8988T (cell line): ENCODE data around the gene PLAAT5.
"Not testable (repeated sequence)": the region's sequence is repeated elsewhere in the genome, so short reads cannot be mapped to it uniquely, and the experiment has no call there.

Experiments used
- DNase-seq: peaks from one replicate; pipeline ENCODE4 v3.0.0; 2011

PLAAT5 gene

DNA sequence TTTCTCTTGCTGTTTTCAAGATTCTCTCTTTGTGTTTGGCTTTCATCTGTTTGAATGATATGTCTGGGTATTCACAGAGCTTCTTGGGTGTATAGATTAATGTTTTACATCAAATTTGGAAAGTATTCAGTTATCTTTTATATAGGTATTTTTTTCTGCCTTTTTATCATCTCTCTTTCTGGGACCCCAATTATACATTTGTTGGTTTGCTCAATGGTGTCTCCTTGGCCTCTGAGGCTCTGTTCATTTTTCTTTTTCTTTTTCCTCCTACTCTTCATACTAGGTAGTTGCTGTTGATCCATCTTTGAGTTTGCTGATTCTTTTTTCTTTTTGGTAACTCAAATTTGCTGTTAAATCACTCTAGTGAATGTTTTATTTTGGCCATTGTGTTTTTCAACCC lies 14.3 kb downstream of the PLAAT5 start:
- DNase-seq, result no peak

DNA sequence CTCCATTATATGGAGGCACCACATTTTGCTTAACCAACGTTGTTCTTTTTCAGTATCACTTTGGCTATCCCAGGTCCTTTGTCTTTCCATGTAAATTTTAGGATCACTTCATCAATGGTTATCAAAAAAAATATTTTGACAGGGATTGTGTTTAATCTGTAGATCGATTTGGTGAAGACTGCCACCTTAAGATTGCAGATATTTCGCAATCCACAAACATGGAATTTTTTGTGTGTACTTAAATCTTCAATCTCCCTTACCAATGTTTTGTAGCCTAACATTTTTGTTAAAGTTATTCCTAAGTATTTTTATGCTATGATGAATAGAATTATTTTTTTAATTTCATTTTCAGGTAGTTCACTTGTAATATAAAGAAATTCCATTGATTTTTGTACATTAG lies 18.6 kb downstream of the PLAAT5 start:
- DNase-seq, result no peak

DNA sequence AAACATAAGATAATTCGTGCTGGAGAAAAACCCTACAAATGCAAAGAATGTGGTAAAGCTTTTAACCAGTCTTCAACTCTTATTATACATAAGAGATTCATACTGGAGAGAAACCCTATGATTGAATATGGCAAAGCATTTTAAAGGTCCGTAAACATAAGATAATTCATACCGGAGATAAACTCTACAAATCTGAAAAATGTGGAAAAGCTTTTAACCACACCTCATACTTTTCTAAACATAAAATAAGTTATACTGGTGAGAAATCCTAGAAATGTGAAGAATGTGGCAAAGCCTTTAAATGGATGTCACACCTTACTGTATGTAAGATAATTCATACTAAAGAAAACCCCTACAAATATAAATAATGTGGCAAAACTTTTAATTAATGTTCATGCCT lies 20.7 kb downstream of the PLAAT5 start:
- DNase-seq, result no peak

DNA sequence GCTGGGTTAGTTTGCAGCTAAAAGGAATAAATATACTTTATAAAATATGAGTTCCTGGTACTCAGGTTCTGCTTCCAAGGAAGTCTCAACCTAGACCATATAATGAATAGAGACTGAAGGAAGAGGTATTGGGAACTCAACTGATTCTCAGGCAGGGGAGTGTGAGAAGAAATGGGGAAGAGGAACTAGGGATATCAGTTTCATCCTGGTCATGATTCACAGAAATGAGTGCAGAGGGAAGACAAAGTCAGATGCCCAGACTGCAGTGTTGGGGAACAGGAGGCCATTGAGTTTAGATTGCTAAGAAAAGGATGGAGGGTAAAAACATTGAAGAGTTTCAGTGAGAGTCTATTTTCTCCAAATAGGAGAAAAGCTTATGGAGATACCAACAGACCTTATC lies 28.8 kb downstream of the PLAAT5 start:
- DNase-seq, result no peak

DNA sequence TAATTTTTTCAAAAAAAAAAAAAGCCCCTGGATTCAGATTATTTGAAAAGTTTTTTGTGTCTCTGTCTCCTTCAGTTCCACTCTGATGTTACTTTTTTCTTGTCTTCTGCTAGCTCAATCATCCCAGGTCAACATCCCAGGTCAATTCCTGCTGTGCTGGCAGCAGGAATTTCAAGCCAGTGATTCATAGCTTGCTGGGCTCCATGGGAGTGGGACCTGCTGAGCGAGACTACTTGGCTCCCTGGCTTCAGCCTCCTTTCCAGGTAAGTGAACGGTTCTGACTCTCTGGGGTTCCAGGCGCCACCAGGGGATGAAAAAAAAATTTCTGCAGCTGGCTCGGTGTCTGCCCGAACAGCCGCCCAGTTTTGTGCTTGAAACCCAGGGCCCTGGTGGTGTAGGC lies 31.4 kb downstream of the PLAAT5 start:
- DNase-seq, result no peak

DNA sequence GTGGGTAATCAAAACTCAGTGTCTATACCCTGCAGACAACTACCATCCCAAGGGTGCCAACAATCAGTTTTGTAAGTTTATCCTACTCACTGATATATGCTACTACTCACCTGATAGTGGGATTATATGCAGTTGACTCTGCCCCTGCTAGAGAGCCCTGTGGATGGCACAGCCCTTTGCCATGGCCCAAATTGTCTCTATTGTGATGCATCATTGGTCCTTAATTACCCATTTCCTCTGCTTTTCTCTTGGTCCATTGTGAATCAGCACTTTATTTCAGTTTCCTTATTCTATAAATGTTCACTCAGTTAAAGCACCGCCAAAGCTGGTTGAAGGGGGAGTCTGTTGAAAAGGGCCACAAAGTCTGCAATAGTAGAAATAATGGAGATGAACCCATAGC lies 42.3 kb downstream of the PLAAT5 start:
- DNase-seq, result no peak

DNA sequence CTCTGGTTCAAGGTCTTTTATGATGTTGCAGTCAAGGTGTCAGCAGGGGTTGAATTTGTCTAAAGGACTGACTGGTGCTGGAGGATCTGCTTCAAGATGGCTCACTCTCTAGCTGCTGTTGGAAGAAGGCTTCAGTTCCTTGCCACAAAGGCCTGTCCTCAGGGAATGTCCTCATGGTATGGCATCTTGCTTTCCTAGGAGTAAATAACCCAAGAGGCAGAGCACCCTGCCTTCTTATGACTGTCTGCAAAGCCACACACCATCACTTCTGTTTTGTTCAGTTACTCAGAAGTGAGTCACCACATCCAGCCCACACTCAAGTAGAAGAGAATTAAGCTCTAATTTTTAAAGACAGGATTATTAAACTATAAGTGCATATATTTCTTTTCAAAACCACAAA lies 45.2 kb downstream of the PLAAT5 start:
- DNase-seq, result no peak

DNA sequence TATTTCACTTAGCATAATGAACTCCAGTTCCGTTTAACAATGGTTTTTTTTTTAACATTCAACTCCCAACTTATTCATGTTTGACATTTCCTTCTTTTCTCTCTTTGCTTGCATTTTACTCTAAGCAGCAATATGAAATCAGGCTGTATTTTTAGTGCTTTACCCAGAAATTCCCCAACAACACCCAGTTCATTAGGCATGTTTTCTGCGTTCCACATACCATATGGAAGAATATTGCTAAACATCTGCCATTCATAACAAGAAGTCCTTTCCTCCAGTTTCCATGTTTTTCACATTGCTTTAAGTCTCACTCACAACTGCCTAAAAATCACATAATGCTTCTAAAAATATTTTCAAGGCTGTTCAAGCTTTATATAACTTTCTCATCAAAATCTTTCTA lies 45.8 kb downstream of the PLAAT5 start:
- DNase-seq, result no peak

DNA sequence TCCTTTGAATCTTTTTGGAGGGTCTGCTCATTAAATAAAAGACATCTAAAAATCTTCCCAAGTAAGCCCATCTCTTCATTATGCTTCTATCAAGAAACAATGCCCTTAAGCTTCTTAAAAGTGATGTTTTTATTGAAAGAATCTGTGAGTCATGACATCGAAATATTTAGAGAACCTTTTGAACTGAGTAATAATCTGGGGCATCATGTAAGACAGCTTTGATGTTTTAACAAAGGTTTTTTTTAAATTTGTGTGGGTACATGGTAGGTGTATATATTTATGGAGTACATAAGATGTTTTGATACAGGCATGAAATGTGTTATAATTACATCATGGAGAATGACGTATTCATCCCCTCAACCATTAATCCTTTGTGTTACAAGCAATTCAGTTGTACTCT lies 46.8 kb downstream of the PLAAT5 start:
- DNase-seq, result no peak

DNA sequence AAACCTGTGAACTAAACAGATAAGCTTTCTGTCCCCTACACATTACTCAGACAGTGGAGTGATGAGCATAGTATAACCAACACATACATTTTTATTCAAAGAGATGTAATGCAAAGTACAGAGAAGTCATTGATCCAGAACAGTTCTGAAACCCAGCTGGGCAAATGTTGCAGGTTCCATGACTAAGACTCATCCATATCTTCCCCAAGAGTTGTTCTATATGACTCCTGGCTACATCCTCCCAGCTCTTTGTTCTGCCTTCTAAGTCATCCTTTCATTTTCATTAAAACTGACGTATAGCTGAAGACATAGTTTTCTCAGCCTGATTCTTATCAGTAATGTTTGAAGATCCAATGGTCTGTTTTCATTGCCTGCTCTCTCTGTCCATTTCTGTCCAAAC lies 47.3 kb downstream of the PLAAT5 start:
- DNase-seq, result no peak

DNA sequence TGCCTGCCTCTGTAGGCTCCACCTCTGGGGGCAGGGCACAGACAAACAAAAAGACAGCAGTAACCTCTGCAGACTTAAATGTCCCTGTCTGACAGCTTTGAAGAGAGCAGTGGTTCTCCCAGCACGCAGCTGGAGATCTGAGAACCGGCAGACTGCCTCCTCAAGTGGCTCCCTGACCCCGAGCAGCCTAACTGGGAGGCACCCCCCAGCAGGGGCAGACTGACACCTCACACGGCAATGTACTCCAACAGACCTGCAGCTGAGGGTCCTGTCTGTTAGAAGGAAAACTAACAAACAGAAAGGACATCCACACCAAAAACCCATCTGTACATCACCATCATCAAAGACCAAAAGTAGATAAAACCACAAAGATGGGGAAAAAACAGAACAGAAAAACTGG lies 55.1 kb downstream of the PLAAT5 start:
- DNase-seq, result not testable (repeated sequence)

DNA sequence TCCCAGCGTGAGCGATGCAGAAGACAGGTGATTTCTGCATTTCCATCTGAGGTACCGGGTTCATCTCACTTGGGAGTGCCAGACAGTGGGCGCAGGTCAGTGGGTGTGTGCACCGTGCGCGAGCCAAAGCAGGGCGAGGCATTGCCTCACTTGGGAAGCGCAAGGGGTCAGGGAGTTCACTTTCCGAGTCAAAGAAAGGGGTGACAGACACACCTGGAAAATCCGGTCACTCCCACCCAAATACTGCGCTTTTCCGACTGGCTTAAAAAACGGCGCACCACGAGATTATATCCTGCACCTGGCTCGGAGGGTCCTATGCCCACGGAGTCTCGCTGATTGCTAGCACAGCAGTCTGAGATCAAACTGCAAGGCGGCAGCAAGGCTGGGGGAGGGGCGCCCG lies 55.6 kb downstream of the PLAAT5 start:
- not testable (repeated sequence) for DNase-seq

DNA sequence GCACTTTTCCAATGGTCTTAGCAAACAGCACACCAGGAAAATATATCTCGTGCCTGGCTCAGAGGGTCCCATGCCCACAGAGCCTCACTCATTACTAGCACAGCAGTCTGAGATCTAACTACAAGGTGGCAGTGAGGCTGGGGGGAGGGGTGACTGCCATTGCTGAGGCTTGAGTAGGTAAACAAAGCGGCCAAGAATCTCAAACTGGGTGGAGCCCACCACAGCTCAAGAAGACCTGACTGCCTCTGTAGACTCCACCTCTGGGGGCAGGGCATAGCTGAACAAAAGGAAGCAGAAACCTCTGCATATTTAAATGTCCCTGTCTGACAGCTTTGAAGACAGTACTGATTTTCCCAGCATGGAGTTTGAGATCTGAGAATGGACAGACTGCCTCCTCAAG lies 60.2 kb downstream of the PLAAT5 start:
- not testable (repeated sequence) for DNase-seq

DNA sequence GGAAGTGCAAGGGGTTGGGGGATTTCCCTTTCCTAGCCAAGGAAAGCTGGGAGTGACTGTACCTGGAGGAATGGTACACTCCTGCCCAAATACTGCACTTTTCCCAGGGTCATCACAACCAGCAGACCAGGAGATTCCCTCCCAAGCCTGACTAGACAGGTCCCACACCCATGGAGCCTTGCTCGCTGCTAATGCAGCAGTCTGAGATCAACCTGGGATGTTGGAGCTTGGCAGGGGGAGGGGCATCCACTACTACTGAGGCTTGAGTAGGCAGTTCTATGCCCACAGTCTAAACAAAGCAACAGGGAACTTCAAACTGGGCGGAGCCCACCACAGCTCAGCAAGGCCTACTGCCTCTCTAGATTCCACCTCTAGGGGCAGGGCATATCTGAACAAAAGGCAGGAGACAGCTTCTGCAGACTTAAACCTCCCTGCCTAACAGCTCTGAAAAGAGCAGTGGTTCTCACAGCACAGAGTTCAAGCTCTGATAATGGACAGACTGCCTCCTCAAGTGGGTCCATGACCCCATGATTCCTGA lies 62.9 kb downstream of the PLAAT5 start:
- DNase-seq, result no peak

DNA sequence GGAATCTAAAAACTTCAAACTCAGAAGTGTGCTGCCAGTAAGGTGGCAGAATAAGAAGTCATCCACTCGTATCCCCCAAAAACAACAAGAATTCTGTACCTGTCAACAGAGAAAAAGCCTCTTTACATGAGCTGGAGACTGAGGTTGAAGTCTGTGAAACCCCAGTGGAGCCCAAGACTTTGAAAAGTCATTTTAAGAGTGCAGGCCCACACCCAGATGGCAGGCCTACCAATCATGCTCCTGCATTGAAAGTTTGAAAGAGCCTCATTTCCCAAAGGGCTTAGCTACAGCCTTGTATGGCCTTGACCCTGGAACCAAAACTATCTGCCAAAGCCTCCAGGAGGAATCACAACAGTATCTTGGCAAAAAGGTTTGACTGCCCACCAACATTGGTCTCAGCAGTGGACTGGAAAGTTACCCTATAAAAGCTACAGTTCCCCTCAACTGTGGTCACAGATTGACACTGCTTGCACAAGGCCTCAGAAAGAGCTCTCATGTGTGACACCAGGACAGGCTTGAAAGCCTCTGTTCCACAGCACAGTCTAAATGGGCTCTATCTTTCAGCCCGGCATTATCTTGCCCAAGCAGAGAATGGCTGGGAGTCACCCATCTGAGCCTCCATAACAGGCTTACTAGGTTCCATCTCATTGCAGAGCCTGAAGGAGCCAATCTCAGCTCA lies 73.7 kb downstream of the PLAAT5 start:
- DNase-seq, result no peak
